H1 (cell line): ENCODE measurements around the gene ADGRL4. TPM values are rescaled to one million over a fixed set of nuclear protein-coding genes. Genes with fewer than 3 reads are reported as not detected.

Source experiments
- CTCF ChIA-PET: fragments of 300-600 bp; sonication (Branson Sonifier 250); formaldehyde crosslinking; loops from one replicate; lab custom pipeline; 2021; ENCODE audit not compliant: partially characterized antibody; lab: Charles Lee
- POLR2A ChIA-PET: fragments of 300-600 bp; sonication (Branson Sonifier 250); formaldehyde crosslinking; loops from one replicate; lab custom pipeline; 2021; ENCODE audit warnings: inconsistent platforms; ENCODE audit not compliant: partially characterized antibody; lab: Charles Lee
- DNase-seq, 2 experiments: peaks; one replicate each; pipeline versions ENCODE4 v3.0.0 to v3.0.0-alpha.2; 2010 to 2022; ENCODE audit warnings: low spot score in 2 of 2, low read depth in 1 of 2, mixed read lengths in 1 of 2
- FAIRE-seq: peaks from 2 replicates; lab custom pipeline; 2011; peaks lifted over from hg19 to GRCh38; lab: Jason Lieb, UNC
- H2AFZ ChIP-seq: 2 replicates; pipeline ENCODE4 v1.8.1; 2012; ENCODE audit warnings: low read length, inconsistent platforms
- H2AK5ac ChIP-seq: 2 replicates; pipeline ENCODE4 v1.6.1; 2013; ENCODE audit warnings: low read depth, low read length
- H2BK120ac ChIP-seq: replicated peaks from 2 replicates; pipeline ENCODE3; 2013; ENCODE audit warnings: low read depth, low read length, inconsistent platforms
- H2BK12ac ChIP-seq: 2 replicates; pipeline ENCODE4 v1.6.1; 2013; ENCODE audit warnings: low read depth, low read length
- H2BK15ac ChIP-seq: 2 replicates; pipeline ENCODE4 v1.6.1; 2013; ENCODE audit warnings: low read length
- H2BK20ac ChIP-seq: 2 replicates; pipeline ENCODE4 v1.6.1; 2013; ENCODE audit warnings: low read length
- H2BK5ac ChIP-seq: 2 replicates; pipeline ENCODE4 v1.6.1; 2013; ENCODE audit warnings: low read depth, low read length
- H3K14ac ChIP-seq: 2 replicates; pipeline ENCODE4 v1.6.1; 2013; ENCODE audit warnings: inconsistent platforms; ENCODE audit not compliant: insufficient read length
- H3K18ac ChIP-seq: 2 replicates; pipeline ENCODE4 v1.6.1; 2013; ENCODE audit warnings: low read length; ENCODE audit errors: extremely low read depth
- H3K23ac ChIP-seq: 2 replicates; pipeline ENCODE4 v1.6.1; 2013; ENCODE audit warnings: inconsistent platforms; ENCODE audit not compliant: insufficient read length
- H3K23me2 ChIP-seq: 2 replicates; pipeline ENCODE4 v1.6.1; 2013; ENCODE audit warnings: low read depth, low read length
- H3K27ac ChIP-seq: 2 replicates; pipeline ENCODE4 v1.6.1; 2011; ENCODE audit warnings: low read depth, low read length, inconsistent platforms
- H3K27me3 ChIP-seq, 4 experiments: replicated peaks in 1 of 4; 1 replicate in 1 of 4; 2 replicates in 3 of 4; pipeline versions ENCODE4 v1.6.1 to v1.8.1; 2011 to 2013; ENCODE audit warnings: low read length in 3 of 4, mild to moderate bottlenecking in 3 of 4, inconsistent platforms in 2 of 4, mixed read lengths in 2 of 4, moderate library complexity in 1 of 4; ENCODE audit not compliant: control insufficient read depth in 3 of 4, insufficient read depth in 3 of 4; ENCODE audit errors: extremely low read depth in 1 of 4
- H3K36me3 ChIP-seq, 4 experiments: 2 replicates each; pipeline versions ENCODE4 v1.6.1 to v1.8.1; 2011 to 2013; ENCODE audit warnings: mild to moderate bottlenecking in 4 of 4, low read length in 3 of 4, moderate library complexity in 2 of 4, control low read depth in 1 of 4, inconsistent platforms in 1 of 4; ENCODE audit not compliant: insufficient read depth in 4 of 4, control insufficient read depth in 2 of 4
- H3K4ac ChIP-seq: replicated peaks from 2 replicates; pipeline ENCODE3; 2013; ENCODE audit warnings: low read length, low read depth, mixed read lengths, inconsistent platforms; ENCODE audit not compliant: insufficient read length
- H3K4me1 ChIP-seq, 4 experiments: replicated peaks in 1 of 4; 1 replicate in 1 of 4; 2 replicates in 3 of 4; pipeline versions ENCODE4 v1.6.1 to v1.8.1; 2011 to 2013; ENCODE audit warnings: low read length in 3 of 4, inconsistent platforms in 2 of 4, mixed read lengths in 1 of 4; ENCODE audit not compliant: insufficient read depth in 4 of 4, control insufficient read depth in 3 of 4
- H3K4me2 ChIP-seq, 2 experiments: 2 replicates each; pipeline versions ENCODE4 v1.6.1 to v1.8.1; 2011 to 2013; ENCODE audit warnings: low read depth in 2 of 2, low read length in 2 of 2, control low read depth in 1 of 2, inconsistent platforms in 1 of 2, mild to moderate bottlenecking in 1 of 2; ENCODE audit not compliant: insufficient read depth in 1 of 2
- H3K4me3 ChIP-seq, 4 experiments: fragments of 200-600, 300-600 bp in 1 of 4; sonication (generic), shearing (Covaris generic), sonication (Bioruptor Twin) in 1 of 4; 2 replicates each; pipeline versions ENCODE4 v1.5.1 to v1.8.1; 2011 to 2016; ENCODE audit warnings: low read length in 4 of 4, low read depth in 3 of 4, control low read depth in 2 of 4, inconsistent platforms in 2 of 4, mild to moderate bottlenecking in 2 of 4, mixed read lengths in 1 of 4, moderate library complexity in 1 of 4; ENCODE audit not compliant: insufficient read depth in 2 of 4; ENCODE audit errors: extremely low read depth in 1 of 4
- H3K56ac ChIP-seq: replicated peaks from 2 replicates; pipeline ENCODE3; 2013; ENCODE audit warnings: low read depth, mild to moderate bottlenecking, mixed read lengths, low read length, inconsistent platforms; ENCODE audit not compliant: insufficient read length
- H3K79me1 ChIP-seq: 2 replicates; pipeline ENCODE4 v1.6.1; 2013; ENCODE audit warnings: low read depth, low read length, control low read depth
- H3K79me2 ChIP-seq, 2 experiments: 2 replicates each; pipeline versions ENCODE4 v1.6.1 to v1.8.1; 2012 to 2013; ENCODE audit warnings: low read length in 2 of 2, mild to moderate bottlenecking in 2 of 2, inconsistent platforms in 1 of 2; ENCODE audit not compliant: insufficient read depth in 2 of 2, control insufficient read depth in 1 of 2
- H3K9ac ChIP-seq, 4 experiments: replicated peaks in 1 of 4; 1 replicate in 1 of 4; 2 replicates in 3 of 4; pipeline versions ENCODE4 v1.6.1 to v1.8.1; 2011 to 2013; ENCODE audit warnings: low read depth in 3 of 4, low read length in 3 of 4, control low read depth in 2 of 4, mild to moderate bottlenecking in 2 of 4, moderate library complexity in 2 of 4, inconsistent platforms in 1 of 4; ENCODE audit errors: extremely low read depth in 1 of 4
- H3K9me3 ChIP-seq, 2 experiments: 2 replicates each; pipeline versions ENCODE4 v1.6.1 to v1.8.1; 2012 to 2013; ENCODE audit warnings: mild to moderate bottlenecking in 2 of 2, moderate library complexity in 2 of 2, control low read depth in 1 of 2, inconsistent platforms in 1 of 2, low read depth in 1 of 2, low read length in 1 of 2, mixed read lengths in 1 of 2; ENCODE audit not compliant: insufficient read depth in 2 of 2
- H4K20me1 ChIP-seq, 2 experiments: replicated peaks in 1 of 2; 2 replicates each; pipeline versions ENCODE3 to v1.8.1; 2011 to 2013; ENCODE audit warnings: inconsistent platforms in 2 of 2, low read length in 2 of 2, mild to moderate bottlenecking in 1 of 2; ENCODE audit not compliant: insufficient read depth in 2 of 2, control insufficient read depth in 1 of 2
- H4K5ac ChIP-seq: 2 replicates; pipeline ENCODE4 v1.6.1; 2013; ENCODE audit warnings: low read length, low read depth, mixed read lengths, inconsistent platforms; ENCODE audit not compliant: insufficient read length
- H4K8ac ChIP-seq: 2 replicates; pipeline ENCODE4 v1.8.0; 2013; ENCODE audit warnings: mild to moderate bottlenecking, moderate library complexity, low read length, inconsistent platforms; ENCODE audit not compliant: insufficient read depth; ENCODE audit errors: extremely low read depth
- H4K91ac ChIP-seq: replicated peaks from 2 replicates; pipeline ENCODE3; 2013; ENCODE audit warnings: low read length, mixed read lengths, inconsistent platforms; ENCODE audit not compliant: insufficient read length
- EP300 ChIP-seq, 2 experiments: IDR thresholded peaks; 1 replicate in 1 of 2; 2 replicates in 1 of 2; pipeline ENCODE4 v1.6.1; 2011 to 2012; ENCODE audit warnings: low read depth in 2 of 2, low read length in 2 of 2, mild to moderate bottlenecking in 2 of 2, borderline replicate concordance in 1 of 2, inconsistent platforms in 1 of 2, moderate library complexity in 1 of 2
- GTF2F1 ChIP-seq: IDR thresholded peaks from 2 replicates; pipeline ENCODE4 v1.6.1; 2012; ENCODE audit warnings: low read depth, low read length, improper control_type of control experiment, borderline replicate concordance
- JUN ChIP-seq: IDR thresholded peaks from 2 replicates; pipeline ENCODE4 v1.6.1; 2011; ENCODE audit warnings: low read depth, mild to moderate bottlenecking, improper control_type of control experiment, low read length
- RFX5 ChIP-seq: IDR thresholded peaks from 2 replicates; pipeline ENCODE4 v1.6.1; 2011; ENCODE audit warnings: low read depth, low read length, improper control_type of control experiment, borderline replicate concordance
- RNF2 ChIP-seq: fragments of 200-900, 300-1000 bp; sonication (generic); IDR thresholded peaks from 2 replicates; pipeline ENCODE4 v1.7.1; 2016; ENCODE audit warnings: borderline replicate concordance, low read depth, mild to moderate bottlenecking, antibody characterized with exemption, low read length; ENCODE audit not compliant: poor library complexity, severe bottlenecking; ENCODE audit errors: missing control alignments
- RXRA ChIP-seq: IDR thresholded peaks from 2 replicates; pipeline ENCODE4 v1.6.1; 2011; ENCODE audit warnings: low read depth, mild to moderate bottlenecking, low read length, moderate library complexity; ENCODE audit not compliant: insufficient read depth
- SIRT6 ChIP-seq: IDR thresholded peaks from one replicate; pipeline ENCODE4 v1.7.1; 2012; ENCODE audit warnings: low read length, inconsistent platforms
- SP1 ChIP-seq: IDR thresholded peaks from 2 replicates; pipeline ENCODE4 v1.6.1; 2011; ENCODE audit warnings: low read depth, low read length
- SP4 ChIP-seq: IDR thresholded peaks from 2 replicates; pipeline ENCODE4 v1.6.1; 2012; ENCODE audit warnings: low read length, inconsistent platforms
- TAF7 ChIP-seq: optimal IDR thresholded peaks from 2 replicates; pipeline ENCODE3; 2011; ENCODE audit warnings: low read depth, mild to moderate bottlenecking, inconsistent platforms, low read length, moderate library complexity, borderline replicate concordance
- YY1 ChIP-seq: IDR thresholded peaks from 2 replicates; pipeline ENCODE4 v1.6.1; 2011; ENCODE audit warnings: low read depth, mild to moderate bottlenecking, low read length
- ZNF274 ChIP-seq: IDR thresholded peaks from 2 replicates; pipeline ENCODE4 v1.7.0; 2012; ENCODE audit warnings: low read length, borderline replicate concordance; ENCODE audit errors: extremely low read depth
- WGBS, 2 experiments: shearing (Covaris generic) in 1 of 2; methylation state at CpG; one replicate each; pipeline versions ENCODE4 v1.1.6 to v1.1.7; 2013 to 2015; ENCODE audit warnings: low lambda C conversion rate in 2 of 2, mixed read lengths in 2 of 2, inconsistent platforms in 1 of 2, low coverage in 1 of 2, missing lambda C conversion rate in 1 of 2; ENCODE audit not compliant: insufficient replicate concordance in 2 of 2, insufficient coverage in 1 of 2, insufficient read length in 1 of 2; ENCODE audit errors: extremely low coverage in 1 of 2, missing lambda C conversion rate in 1 of 2; 5-methylcytosine and 5-hydroxymethylcytosine counted together
- polyA plus RNA-seq, 7 experiments: library from polyadenylated mRNA; depleted of rRNA in 3 of 7; stranded (reverse) in 5 of 7; unstranded in 2 of 7; fragments of >200 nt in 5 of 7; fragments of 200-250 nt in 2 of 7; gene quantifications; 1 replicate in 5 of 7; 2 replicates in 1 of 7; 4 replicates in 1 of 7; pipeline versions ENCODE4 v1.2.1 to v1.2.3, GENCODE V29; 2011 to 2013; ENCODE audit warnings: missing spikeins in 2 of 7, mixed read lengths in 2 of 7
- total RNA-seq: library from RNA; stranded (reverse); fragmentation: NEBNext Ultra II Directional; extraction: Animal tissue kit (Norgen Biotek cat#: 25700); gene quantifications from 2 replicates; pipeline ENCODE4 v1.2.1, GENCODE V29; 2021
- TF ChIP-seq, protein P1 (sequence below): IDR thresholded peaks from 2 replicates; pipeline ENCODE4 v1.6.1; 2012; ENCODE audit warnings: low read length, inconsistent platforms

ADGRL4 gene
- total and polyA plus RNA-seq, 2 of the 8 experiments (the other 6 are each of a cell fraction or from before 2014, with no cell fraction given), result 0.60 to 0.97 TPM

DNA sequence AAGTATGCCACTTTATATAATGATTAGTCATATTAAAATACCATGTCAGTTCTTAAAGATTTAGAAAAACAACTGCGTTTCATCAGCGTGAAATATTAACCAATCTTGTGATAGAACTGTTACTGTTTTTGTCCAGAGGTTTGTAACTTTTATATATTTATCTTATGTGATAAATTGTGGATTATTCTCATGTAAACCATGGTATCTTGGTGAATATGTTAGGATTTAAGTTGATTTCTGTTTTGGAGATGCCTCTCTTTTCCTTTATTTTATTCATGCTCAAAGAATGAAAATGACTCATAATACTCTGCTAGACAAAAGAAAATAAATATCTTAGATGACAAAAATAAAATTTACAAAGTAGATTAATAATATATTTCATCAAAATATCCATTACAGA, 88.4 kb downstream of the ADGRL4 start:
- no peaks in the 10 kb centered on the region for H3K27me3 ChIP-seq
- no peak overlapping the region for H2AFZ ChIP-seq
- no peak overlapping the region for H4K5ac ChIP-seq
- H3K4me1 ChIP-seq, result no peaks in the 10 kb centered on the region
- H3K9me3 ChIP-seq, result no peaks in the 10 kb centered on the region
- WGBS, 2 experiments, result 100% methylated on average over 2 of the region's 2 CpGs; no CpG with 5 or more reads in 1 of the 2 experiments
- no peak overlapping the region for H2AK5ac ChIP-seq
- no peaks in the 10 kb centered on the region for H3K79me2 ChIP-seq
- no peak overlapping the region for H2BK120ac ChIP-seq
- H4K20me1 ChIP-seq, result no peaks in the 10 kb centered on the region
- no peak overlapping the region for H3K56ac ChIP-seq
- H2BK12ac ChIP-seq, result no peak overlapping the region
- H3K4me3 ChIP-seq, result no peak overlapping the region
- no peak overlapping the region for H3K4me2 ChIP-seq
- no peaks in the 10 kb centered on the region for H3K79me1 ChIP-seq
- H3K23ac ChIP-seq, result no peak overlapping the region
- no peaks in the 10 kb centered on the region for H3K23me2 ChIP-seq
- no peaks in the 10 kb centered on the region for H3K36me3 ChIP-seq
- no peak for DNase-seq
- H3K14ac ChIP-seq, result no peak overlapping the region
- ChIA-PET POLR2A (no interaction called here), CTCF (no interaction called here)
- H2BK5ac ChIP-seq, result no peak overlapping the region
- H2BK15ac ChIP-seq, result no peak overlapping the region
- no peak for FAIRE-seq
- no peak overlapping the region for H4K91ac ChIP-seq
- H3K9ac ChIP-seq, result no peak overlapping the region
- no peak overlapping the region for H3K4ac ChIP-seq
- no peak overlapping the region for H4K8ac ChIP-seq
- no peak overlapping the region for H3K27ac ChIP-seq
- H3K18ac ChIP-seq, result no peak overlapping the region
- no peak overlapping the region for H2BK20ac ChIP-seq
- no peak for TF ChIP-seq SP4
- no peak for TF ChIP-seq YY1
- TF ChIP-seq SIRT6, result no peak
- no peak for TF ChIP-seq JUN
- TF ChIP-seq EP300 (IDR thresholded peaks at IDR 0.05; ENCODE audit: borderline replicate concordance in 1 of 2, low read depth in 2 of 2, low read length in 2 of 2), result no peak
- TF ChIP-seq RNF2, result no peak
- no peak for TF ChIP-seq GTF2F1
- no peak for TF ChIP-seq RFX5
- TF ChIP-seq, protein P1, sequence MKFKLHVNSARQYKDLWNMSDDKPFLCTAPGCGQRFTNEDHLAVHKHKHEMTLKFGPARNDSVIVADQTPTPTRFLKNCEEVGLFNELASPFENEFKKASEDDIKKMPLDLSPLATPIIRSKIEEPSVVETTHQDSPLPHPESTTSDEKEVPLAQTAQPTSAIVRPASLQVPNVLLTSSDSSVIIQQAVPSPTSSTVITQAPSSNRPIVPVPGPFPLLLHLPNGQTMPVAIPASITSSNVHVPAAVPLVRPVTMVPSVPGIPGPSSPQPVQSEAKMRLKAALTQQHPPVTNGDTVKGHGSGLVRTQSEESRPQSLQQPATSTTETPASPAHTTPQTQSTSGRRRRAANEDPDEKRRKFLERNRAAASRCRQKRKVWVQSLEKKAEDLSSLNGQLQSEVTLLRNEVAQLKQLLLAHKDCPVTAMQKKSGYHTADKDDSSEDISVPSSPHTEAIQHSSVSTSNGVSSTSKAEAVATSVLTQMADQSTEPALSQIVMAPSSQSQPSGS, result no peak
- no peak for TF ChIP-seq TAF7
- TF ChIP-seq ZNF274, result no peak
- no peak for TF ChIP-seq SP1
- TF ChIP-seq RXRA, result no peak
